Urinary bladder (tissue), 4 donors: ENCODE data around the gene ACKR3. TPM values are rescaled to one million over a fixed set of nuclear protein-coding genes. Genes with fewer than 3 reads are reported as not detected.

Experiments
- DNase-seq: peaks from one replicate; pipeline ENCODE4 v3.0.0-alpha.2; 2015; ENCODE audit errors: extremely low spot score
- H3K27ac ChIP-seq: one replicate; pipeline ENCODE4 v1.5.1; 2013; ENCODE audit warnings: low read depth, mild to moderate bottlenecking, moderate library complexity
- H3K36me3 ChIP-seq: one replicate; pipeline ENCODE4 v1.6.1; 2013; ENCODE audit warnings: mild to moderate bottlenecking, moderate library complexity; ENCODE audit not compliant: insufficient read depth
- H3K4me1 ChIP-seq: one replicate; pipeline ENCODE4 v1.6.1; 2013; ENCODE audit warnings: mild to moderate bottlenecking, moderate library complexity; ENCODE audit not compliant: insufficient read depth
- H3K4me3 ChIP-seq: one replicate; pipeline ENCODE4 v1.5.1; 2013; ENCODE audit warnings: low read depth, low read length
- WGBS: extraction: QIAGEN DNeasy Blood & Tissue Kit; methylation state at CpG from one replicate; pipeline ENCODE4 v1.1.7; 2013; 5-methylcytosine and 5-hydroxymethylcytosine counted together
- polyA plus RNA-seq: library from polyadenylated mRNA; stranded (reverse); fragments of 200-250 nt; gene quantifications from one replicate; pipeline ENCODE4 v1.2.3, GENCODE V29; 2013
- total RNA-seq: library from RNA; depleted of rRNA; stranded (reverse); fragments of >200 nt; gene quantifications from one replicate; pipeline ENCODE4 v1.2.3, GENCODE V29; 2014
- donor health status: healthy with polysubstance abuse.
- donor health status: healthy.

ACKR3 gene
- total and polyA plus RNA-seq, 2 donors = 40.4 to 80.6 TPM

DNA sequence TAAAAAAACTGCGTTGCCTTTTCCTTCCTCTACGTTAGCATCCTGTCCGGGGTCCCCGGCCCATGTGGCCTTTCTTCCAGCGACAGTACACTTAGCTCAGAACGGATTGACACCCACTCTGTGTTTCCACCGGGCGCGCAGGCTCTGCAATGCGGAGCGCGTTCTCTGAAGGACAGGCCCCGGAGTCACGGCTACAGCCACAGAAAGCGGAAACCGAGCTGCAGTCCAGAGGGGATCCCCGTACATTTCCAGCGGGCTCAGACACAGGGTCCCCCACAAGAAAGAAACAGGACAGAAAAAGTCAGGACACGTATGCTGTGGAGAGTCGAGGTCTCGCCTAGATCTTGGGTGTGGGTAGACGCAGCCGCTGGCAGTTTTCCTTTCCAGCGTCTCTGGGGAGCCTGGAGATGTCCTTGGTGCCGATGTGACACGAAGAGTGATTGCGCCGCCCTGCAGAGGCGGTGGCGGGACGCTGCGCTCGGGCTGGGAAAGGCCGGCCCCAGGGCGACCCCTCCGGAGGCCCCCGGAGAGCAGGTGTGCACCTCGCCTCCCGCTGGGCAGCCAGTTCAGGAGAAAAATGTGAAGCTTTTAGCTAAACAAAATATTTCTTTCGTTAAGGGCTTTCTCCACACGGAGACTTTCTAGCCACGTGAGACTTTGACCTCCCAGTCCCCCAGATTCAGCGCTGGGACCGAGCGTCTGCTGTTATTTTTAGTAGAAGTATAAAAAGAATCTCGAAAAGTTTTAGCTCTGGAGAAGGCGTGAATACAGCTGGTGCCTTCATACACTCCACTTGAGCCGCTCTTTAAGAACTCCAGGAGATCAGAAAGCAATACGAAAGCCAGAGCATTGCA is 1.3 kb upstream of the ACKR3 start:
- Histone ChIP-seq H3K27ac (peak overlapping the region; percentile 95), H3K36me3 (no peaks in the 10 kb centered on the region), H3K4me3 (peak overlapping the region; percentile 51), H3K4me1 (no peaks in the 10 kb centered on the region)
- no peak for DNase-seq
- 4% methylated on average over 49 of the region's 49 CpGs for WGBS

- Histone ChIP-seq H3K27ac (peak overlapping the region; percentile 64), H3K36me3 (no peaks in the 10 kb centered on the region), H3K4me1 (no peaks in the 10 kb centered on the region), H3K4me3 (peak overlapping the region; percentile 51)
- 14% methylated on average over 10 of the region's 10 CpGs for WGBS
- DNase-seq = no peak
These were observed 578 bp upstream of the ACKR3 start for GRCh38 chr2:236568922-236569572.

DNA sequence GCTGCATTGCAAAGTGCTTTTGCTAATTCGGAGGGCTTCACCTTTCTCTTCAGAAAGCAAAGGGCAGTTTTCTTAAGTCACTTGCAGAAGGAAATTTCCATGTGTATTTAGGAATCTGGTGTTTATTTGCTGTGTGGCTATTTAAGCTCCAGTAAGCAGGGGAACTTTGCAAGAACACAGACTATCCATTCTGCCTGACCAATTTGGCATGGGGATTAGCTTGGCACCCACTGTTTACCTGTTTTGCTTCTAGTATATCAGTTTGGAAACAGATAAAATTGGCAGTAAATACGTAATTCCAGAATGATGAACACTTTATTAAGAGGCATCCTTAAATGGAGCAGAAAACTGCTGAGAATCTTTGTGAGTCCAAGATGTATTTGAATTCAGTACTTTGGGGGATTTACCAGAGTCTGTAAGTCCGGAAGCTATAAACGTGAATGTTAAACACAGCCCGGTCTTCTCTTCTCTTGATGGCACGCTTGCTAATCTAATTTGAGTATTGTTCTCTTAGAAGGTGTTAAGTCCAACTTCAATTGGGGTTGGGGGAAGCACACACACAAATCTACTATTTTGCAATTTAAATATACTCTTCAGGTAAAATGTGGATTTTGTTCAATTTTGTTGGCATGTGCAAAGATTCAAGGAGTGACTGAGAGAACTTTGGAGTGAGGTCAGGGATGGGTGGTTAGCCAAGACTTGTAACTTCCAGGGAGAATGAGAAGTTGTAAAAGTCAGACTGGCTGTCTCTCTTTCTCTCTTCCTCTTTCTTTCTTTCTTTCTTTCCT is 650 bp downstream of the ACKR3 start:
- no peaks in the 10 kb centered on the region for H3K36me3 ChIP-seq
- no peak for DNase-seq
- peak overlapping the region; percentile 38 for H3K4me3 ChIP-seq
- H3K4me1 ChIP-seq = no peaks in the 10 kb centered on the region
- 12% methylated on average over 6 of the region's 6 CpGs for WGBS
- H3K27ac ChIP-seq = no peak overlapping the region

DNA sequence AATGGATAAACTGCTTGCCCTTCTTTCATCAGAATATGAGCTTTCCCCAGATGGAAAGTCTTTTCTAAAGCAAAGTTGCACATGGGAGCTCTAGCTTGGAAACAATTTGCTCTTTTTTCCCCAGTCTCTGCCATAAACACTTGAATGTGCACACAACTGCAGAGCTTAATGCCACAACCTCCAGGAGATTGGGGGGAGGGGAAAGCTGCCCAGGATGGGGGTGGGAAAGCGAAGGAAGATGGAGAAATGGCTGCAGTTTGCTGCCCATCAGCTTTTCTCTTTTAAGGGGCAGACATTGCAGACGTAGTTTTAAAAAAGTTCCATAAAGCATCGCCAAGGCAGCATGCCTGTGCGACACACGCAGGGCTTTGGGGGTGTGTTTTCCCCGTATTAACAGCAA is 1.5 kb downstream of the ACKR3 start:
- WGBS = 34% methylated on average over 6 of the region's 6 CpGs
- H3K27ac ChIP-seq = no peak overlapping the region
- H3K4me3 ChIP-seq = peak overlapping the region; percentile 27
- no peak for DNase-seq
- H3K4me1 ChIP-seq = peaks cover 2% of the 10 kb centered on the region
- no peaks in the 10 kb centered on the region for H3K36me3 ChIP-seq

- Histone ChIP-seq H3K36me3 (no peaks in the 10 kb centered on the region), H3K27ac (no peak overlapping the region), H3K4me3 (no peak overlapping the region), H3K4me1 (peaks cover 2% of the 10 kb centered on the region)
- no peak for DNase-seq
- 34% methylated on average over 9 of the region's 9 CpGs for WGBS
These were observed 2.9 kb downstream of the ACKR3 start for GRCh38 chr2:236572482-236572881.

DNA sequence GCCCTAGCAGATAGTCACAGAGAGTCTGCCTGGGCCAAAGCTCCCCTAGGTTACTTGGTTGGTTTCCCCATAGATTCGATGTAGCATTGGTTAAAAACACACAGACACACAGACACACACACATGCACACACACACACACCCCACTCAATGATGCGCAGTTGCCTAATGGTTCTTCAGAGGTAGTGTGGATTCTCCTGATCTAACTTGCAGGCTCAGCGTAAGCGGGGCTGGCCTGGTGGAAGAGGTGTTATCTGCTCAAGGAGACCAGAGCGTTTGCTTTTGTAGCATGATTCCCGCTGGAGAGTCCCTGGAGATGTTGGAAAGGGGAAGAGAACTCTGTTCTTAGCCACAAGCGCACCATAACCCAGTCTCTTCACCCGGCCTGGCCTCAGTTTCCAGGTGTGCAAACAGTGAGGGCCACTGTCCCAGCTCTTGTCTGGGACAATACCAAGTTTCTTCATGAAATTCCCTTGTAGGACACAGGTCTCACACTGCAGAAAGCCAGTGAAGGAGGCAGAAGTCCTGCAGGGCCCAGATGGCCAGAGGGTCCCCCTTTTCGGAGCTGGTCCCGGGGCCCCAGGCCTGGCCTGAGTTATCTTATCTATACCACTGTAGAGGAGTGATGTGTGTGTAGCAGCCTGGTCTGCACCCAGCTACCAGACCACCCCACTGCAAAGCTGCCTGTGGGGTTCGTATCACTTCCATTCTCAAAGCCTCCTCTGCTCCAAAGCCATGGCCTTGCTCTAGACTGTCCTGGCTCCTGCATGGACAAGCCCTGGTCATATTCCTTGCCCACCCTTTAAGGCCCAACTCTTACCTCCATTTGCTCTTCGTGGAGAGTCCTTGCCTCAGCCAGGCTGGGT is 3.7 kb downstream of the ACKR3 start:
- H3K36me3 ChIP-seq = no peaks in the 10 kb centered on the region
- no peak overlapping the region for H3K4me3 ChIP-seq
- no peak for DNase-seq
- H3K4me1 ChIP-seq = peaks cover 4% of the 10 kb centered on the region
- WGBS = 75% methylated on average over 12 of the region's 12 CpGs
- no peak overlapping the region for H3K27ac ChIP-seq

DNA sequence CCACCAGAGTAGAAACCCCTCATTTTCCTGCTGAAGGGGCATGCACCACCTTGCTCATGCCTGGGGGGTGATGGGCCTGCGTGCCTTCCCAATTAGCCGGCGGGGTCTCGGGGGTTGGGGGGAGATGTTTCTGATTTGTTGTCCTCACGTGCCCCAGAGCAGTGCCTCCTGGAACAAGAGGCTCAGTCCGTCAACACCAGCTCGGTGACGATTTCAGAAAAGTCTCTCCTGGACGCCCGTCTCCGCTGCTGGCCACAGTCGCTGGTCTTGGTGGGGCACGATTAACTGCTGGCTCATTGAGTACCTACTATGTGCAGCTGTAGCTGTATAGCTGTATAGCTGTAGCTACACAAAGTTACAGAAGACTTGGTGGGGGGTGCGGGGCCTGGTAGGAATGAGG is 4.4 kb downstream of the ACKR3 start:
- no peak for DNase-seq
- H3K36me3 ChIP-seq = no peaks in the 10 kb centered on the region
- peaks cover 4% of the 10 kb centered on the region for H3K4me1 ChIP-seq
- H3K27ac ChIP-seq = no peak overlapping the region
- WGBS = 72% methylated on average over 14 of the region's 14 CpGs
- H3K4me3 ChIP-seq = no peak overlapping the region

DNA sequence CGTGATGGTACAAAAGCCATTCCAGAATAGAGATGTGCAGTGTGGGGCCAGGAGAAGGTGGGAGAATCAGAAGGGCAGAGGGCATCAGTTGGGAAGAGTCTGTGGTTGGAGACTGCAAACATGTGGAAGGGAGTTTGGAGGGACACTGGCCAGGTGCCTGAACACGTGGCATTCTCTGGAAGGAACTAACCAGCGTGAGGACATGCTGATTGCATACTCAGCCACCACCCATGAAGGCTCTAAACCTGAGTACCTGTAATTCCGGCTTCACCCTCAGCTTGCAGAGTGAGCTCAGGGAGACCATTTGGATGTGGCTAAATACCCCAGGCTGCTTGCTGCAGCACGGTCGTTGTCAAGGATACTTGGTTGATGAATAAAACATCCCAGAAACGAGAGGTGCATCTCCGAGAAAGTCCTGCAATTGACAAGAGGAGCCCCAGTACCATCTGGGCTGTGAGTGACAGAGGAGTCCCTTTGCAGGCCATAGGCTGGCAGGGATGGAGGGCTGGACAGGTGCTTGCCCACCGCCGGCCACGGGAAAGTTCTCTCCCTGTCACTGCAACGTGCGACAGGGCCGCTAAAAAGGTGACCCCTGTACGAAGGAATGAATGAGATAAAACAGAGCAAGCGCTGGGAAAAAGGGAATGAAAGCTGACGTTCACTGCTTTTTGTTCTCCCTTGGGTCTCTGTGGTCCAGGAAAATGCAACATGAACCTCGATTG is 5.0 kb downstream of the ACKR3 start:
- Histone ChIP-seq H3K27ac (no peak overlapping the region), H3K4me1 (peaks cover 4% of the 10 kb centered on the region), H3K36me3 (no peaks in the 10 kb centered on the region), H3K4me3 (no peak overlapping the region)
- WGBS = 54% methylated on average over 18 of the region's 18 CpGs
- no peak for DNase-seq

- Histone ChIP-seq H3K4me3 (no peak overlapping the region), H3K4me1 (peaks cover 4% of the 10 kb centered on the region), H3K36me3 (no peaks in the 10 kb centered on the region), H3K27ac (no peak overlapping the region)
- 56% methylated on average over 11 of the region's 11 CpGs for WGBS
- no peak for DNase-seq
These were observed 5.9 kb downstream of the ACKR3 start for GRCh38 chr2:236575510-236575909.

GRCh38 chr2:236576087-236576486 is 6.5 kb downstream of the ACKR3 start:
- peaks cover 4% of the 10 kb centered on the region for H3K4me1 ChIP-seq
- H3K27ac ChIP-seq = peak overlapping the region; percentile 25
- WGBS = 38% methylated on average over 8 of the region's 8 CpGs
- DNase-seq = no peak
- no peak overlapping the region for H3K4me3 ChIP-seq
- no peaks in the 10 kb centered on the region for H3K36me3 ChIP-seq

DNA sequence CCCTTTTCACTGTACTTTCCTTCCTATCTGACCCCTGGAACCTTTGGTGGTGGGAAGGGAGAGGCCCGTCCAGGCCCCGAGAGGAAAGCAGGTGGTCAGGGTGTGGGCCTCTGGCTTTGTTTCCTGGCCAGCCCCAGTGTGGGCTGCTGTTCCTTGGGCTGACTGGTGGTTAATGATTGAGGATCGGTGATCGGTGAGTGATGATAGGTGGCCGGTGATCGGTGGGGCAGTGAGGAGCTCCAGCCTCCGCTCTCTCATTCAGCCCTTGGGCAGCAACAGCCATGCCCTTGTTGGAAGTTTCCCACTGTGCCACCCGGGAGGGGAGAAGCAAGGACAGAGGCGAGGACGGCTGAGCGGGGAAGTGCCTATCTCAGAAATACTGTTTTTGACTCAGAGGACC is 7.3 kb downstream of the ACKR3 start:
- Histone ChIP-seq H3K4me1 (peaks cover 4% of the 10 kb centered on the region), H3K4me3 (no peak overlapping the region), H3K36me3 (no peaks in the 10 kb centered on the region), H3K27ac (peak overlapping the region; percentile 71)
- DNase-seq = no peak
- 82% methylated on average over 11 of the region's 11 CpGs for WGBS

DNA sequence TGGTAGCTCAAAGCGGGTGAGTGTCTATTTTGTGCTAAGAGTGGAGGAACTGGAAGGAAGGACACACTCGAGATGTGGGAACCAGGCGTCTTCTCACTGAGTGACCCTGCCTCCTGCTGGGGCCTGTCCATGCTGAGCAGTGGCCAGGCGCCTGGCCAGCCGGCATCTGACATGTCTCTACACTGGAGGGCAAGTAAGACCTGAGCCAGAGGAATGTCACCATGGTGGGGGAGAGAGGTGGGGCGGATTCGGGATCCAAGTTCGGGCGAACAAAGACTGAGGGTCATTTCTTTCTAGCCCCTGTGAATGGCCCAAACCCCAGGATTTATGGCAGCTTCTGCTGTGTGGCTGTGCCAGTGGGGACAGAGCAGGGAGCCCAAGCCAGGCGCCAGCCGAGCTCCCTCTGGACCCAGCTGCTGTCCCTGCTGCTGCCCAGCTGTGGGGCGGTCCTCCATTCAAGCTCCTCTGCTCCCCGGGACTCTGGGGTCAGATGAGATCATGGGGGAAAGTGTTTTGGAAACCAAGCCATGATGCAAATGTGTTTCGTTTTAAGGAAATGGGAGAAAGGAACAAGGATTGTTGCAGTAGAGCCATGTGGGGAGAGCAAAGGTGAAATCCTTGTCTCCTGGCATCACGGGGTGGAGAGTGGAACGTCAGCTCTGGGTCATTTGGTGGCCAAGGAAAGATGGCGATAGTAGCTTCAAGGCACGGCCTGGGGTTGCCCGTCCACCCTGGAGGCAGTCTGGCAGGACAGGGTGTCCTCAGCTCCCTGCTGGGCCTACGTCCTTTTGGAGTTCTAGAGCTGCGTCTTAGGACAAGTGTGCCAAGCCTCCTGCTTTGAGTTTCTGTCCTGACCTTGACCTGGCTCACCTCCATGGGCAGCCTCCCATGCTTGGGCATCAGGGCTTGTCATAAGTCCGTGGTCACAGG is 8.1 kb downstream of the ACKR3 start:
- no peak for DNase-seq
- Histone ChIP-seq H3K36me3 (no peaks in the 10 kb centered on the region), H3K4me3 (no peak overlapping the region), H3K4me1 (peaks cover 4% of the 10 kb centered on the region), H3K27ac (peak overlapping the region; percentile 71)
- 81% methylated on average over 22 of the region's 22 CpGs for WGBS
